NCI-H1417 treated with DMSO at 0.1 percent for 48 hours (cell line): ENCODE results near the gene ZG16B.

Experiments used
- DNase-seq: peaks from one replicate; lab custom pipeline; 2025; lab: John Stamatoyannopoulos, UW

The ZG16B gene

GRCh38 chr16:2867987-2868789 is 38.1 kb downstream of the ZG16B start:
- peak; percentile 54 for DNase-seq

- DNase-seq, result no peak
These were observed 41.8 kb downstream of the ZG16B start for GRCh38 chr16:2871926-2872325.

- no peak for DNase-seq
These were observed 44.2 kb downstream of the ZG16B start for GRCh38 chr16:2874032-2874911.

DNA sequence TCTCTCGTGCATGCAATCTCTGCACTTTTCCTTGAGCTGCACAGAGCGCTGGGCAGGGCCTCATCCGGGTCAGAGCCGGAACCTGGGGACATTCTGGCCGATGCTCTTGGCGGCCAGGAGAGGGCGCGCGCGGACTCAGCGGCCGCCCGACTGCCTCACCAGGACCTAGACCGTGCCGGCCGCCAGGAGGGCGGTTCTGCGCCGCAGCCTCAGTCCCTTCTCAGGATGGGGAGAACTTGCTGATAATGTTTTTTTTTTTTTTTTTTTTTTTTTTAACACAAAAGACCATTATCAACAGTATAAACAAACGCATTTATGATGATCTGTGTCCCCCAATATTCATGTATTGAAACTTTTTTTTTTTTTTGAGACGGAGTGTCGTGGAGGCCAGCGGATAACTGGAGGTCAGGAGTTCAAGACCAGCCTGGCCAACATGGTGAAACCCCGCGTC is 44.8 kb downstream of the ZG16B start:
- DNase-seq, result no peak

GRCh38 chr16:2879854-2880508 is 49.9 kb downstream of the ZG16B start:
- no peak for DNase-seq
